ENCODE data around the gene HSP90AA1. TPM values are rescaled to one million over a fixed set of nuclear protein-coding genes. Genes with fewer than 3 reads are reported as not detected.

The HSP90AA1 gene
- total and polyA plus RNA-seq, 5 donors = 381 to 731 (median 504) TPM

GRCh38 chr14:102037686-102038085 is 49.2 kb downstream of the HSP90AA1 start:
- Histone ChIP-seq H3K4me3 (ENCODE audit: low read length) (no peak overlapping the region), H3K27ac (ENCODE audit: low read length) (no peak overlapping the region), H3K9me3 (ENCODE audit: control insufficient read depth, low read length) (no peaks in the 10 kb centered on the region), H3K27me3 (ENCODE audit: control insufficient read depth, insufficient read depth) (no peaks in the 10 kb centered on the region), H3K4me1 (ENCODE audit: control insufficient read depth, insufficient read depth, low read length) (no peaks in the 10 kb centered on the region)
- DNase-seq (no peak), ATAC-seq (no peak)
- intact Hi-C loops (cut with DNase I) = no loop called here
- 55% methylated on average over 1 of the region's 1 CpG for WGBS

GRCh38 chr14:102035914-102036313 is 50.9 kb downstream of the HSP90AA1 start:
- Histone ChIP-seq H3K27me3 (ENCODE audit: control insufficient read depth, insufficient read depth) (no peaks in the 10 kb centered on the region), H3K4me1 (ENCODE audit: control insufficient read depth, insufficient read depth, low read length) (no peaks in the 10 kb centered on the region), H3K9me3 (ENCODE audit: control insufficient read depth, low read length) (no peaks in the 10 kb centered on the region), H3K27ac (ENCODE audit: low read length) (no peak overlapping the region), H3K4me3 (ENCODE audit: low read length) (no peak overlapping the region)
- no peak for DNase-seq
- intact Hi-C loops (cut with DNase I) = no loop called here
- ATAC-seq = no peak
- 94% methylated on average over 9 of the region's 9 CpGs for WGBS

- 92% methylated on average over 11 of the region's 11 CpGs for WGBS
- H3K27me3 ChIP-seq (ENCODE audit: control insufficient read depth, insufficient read depth) = no peaks in the 10 kb centered on the region
- no peak overlapping the region for H3K27ac ChIP-seq (ENCODE audit: low read length)
- intact Hi-C loops (cut with DNase I) = no loop called here
- no peak overlapping the region for H3K4me3 ChIP-seq (ENCODE audit: low read length)
- H3K4me1 ChIP-seq (ENCODE audit: control insufficient read depth, insufficient read depth, low read length) = no peaks in the 10 kb centered on the region
- no peaks in the 10 kb centered on the region for H3K9me3 ChIP-seq (ENCODE audit: control insufficient read depth, low read length)
- ATAC-seq (no peak), DNase-seq (no peak)
Measured at GRCh38 chr14:102034301-102034700, 52.5 kb downstream of the HSP90AA1 start.

GRCh38 chr14:102033241-102033640 is 53.6 kb downstream of the HSP90AA1 start:
- no peak for DNase-seq
- ATAC-seq = no peak
- Histone ChIP-seq H3K9me3 (ENCODE audit: control insufficient read depth, low read length) (no peaks in the 10 kb centered on the region), H3K27ac (ENCODE audit: low read length) (no peak overlapping the region), H3K4me3 (ENCODE audit: low read length) (no peak overlapping the region), H3K4me1 (ENCODE audit: control insufficient read depth, insufficient read depth, low read length) (no peaks in the 10 kb centered on the region), H3K27me3 (ENCODE audit: control insufficient read depth, insufficient read depth) (no peaks in the 10 kb centered on the region)
- 91% methylated on average over 13 of the region's 13 CpGs for WGBS
- intact Hi-C loops (cut with DNase I) = no loop called here

Other genes with a start within 250 kb of the HSP90AA1 start
- 100 to 1,000 TPM; 287 to 411 (median 341) TPM for gene DYNC1H1, start 122.5 kb downstream of the HSP90AA1 start, total RNA-seq
- gene DYNC1H1, start 122.5 kb downstream of the HSP90AA1 start, polyA plus RNA-seq = 188 TPM
- gene WDR20, start 52.9 kb upstream of the HSP90AA1 start, total RNA-seq = 10 to 100 TPM; 21.9 to 27.3 (median 22.4) TPM
- gene WDR20, start 52.9 kb upstream of the HSP90AA1 start, polyA plus RNA-seq = 13.2 TPM
- 10 to 100 TPM; 11.4 to 18.4 (median 13.5) TPM for gene MOK, start 218.1 kb upstream of the HSP90AA1 start, total RNA-seq
- 13.9 TPM for gene MOK, start 218.1 kb upstream of the HSP90AA1 start, polyA plus RNA-seq
- 10 to 100 TPM in 1 of 4 donors, 1 to 10 TPM in 3; 5.7 to 11.0 (median 7.0) TPM for gene ZNF839, start 232.7 kb upstream of the HSP90AA1 start, total RNA-seq
- 7.0 TPM for gene ZNF839, start 232.7 kb upstream of the HSP90AA1 start, polyA plus RNA-seq

Data from right cardiac atrium (tissue), 5 donors.